Smooth muscle cell (in vitro differentiated cells): Measurements from ENCODE around the gene MYO5C. TPM values are rescaled to one million over a fixed set of nuclear protein-coding genes. Genes with fewer than 3 reads are reported as not detected.

Source experiments
- DNase-seq: peaks from one replicate; lab custom pipeline; 2025; ENCODE audit not compliant: unreplicated experiment; lab: John Stamatoyannopoulos, UW
- H2AFZ ChIP-seq: fragments of 200-600 bp; sonication (generic); 2 replicates; pipeline ENCODE4 v1.6.0; 2016; ENCODE audit warnings: antibody characterized with exemption, low read depth, mild to moderate bottlenecking
- H3F3A ChIP-seq: fragments of 200-600 bp; sonication (generic); 2 replicates; pipeline ENCODE4 v1.6.0; 2017; ENCODE audit warnings: antibody characterized with exemption, low read depth
- H3K27ac ChIP-seq: fragments of 200-600 bp; sonication (generic); 2 replicates; pipeline ENCODE4 v1.5.1; 2016; ENCODE audit warnings: low read depth, mild to moderate bottlenecking
- H3K27me3 ChIP-seq: fragments of 200-600 bp; sonication (generic); 2 replicates; pipeline ENCODE4 v1.6.1; 2016; ENCODE audit warnings: low read depth, mild to moderate bottlenecking
- H3K36me3 ChIP-seq: fragments of 200-600 bp; sonication (generic); 2 replicates; pipeline ENCODE4 v1.5.1; 2016; ENCODE audit warnings: low read depth
- H3K4me1 ChIP-seq: fragments of 200-600 bp; sonication (generic); 2 replicates; pipeline ENCODE4 v1.5.1; 2016; ENCODE audit warnings: low read depth
- H3K4me2 ChIP-seq: fragments of 200-600 bp; sonication (generic); 2 replicates; pipeline ENCODE4 v1.6.0; 2016; ENCODE audit warnings: mild to moderate bottlenecking
- H3K4me3 ChIP-seq: fragments of 200-600 bp; sonication (generic); 2 replicates; pipeline ENCODE4 v1.5.1; 2016; ENCODE audit warnings: mild to moderate bottlenecking
- H3K79me2 ChIP-seq: fragments of 200-600 bp; sonication (generic); 2 replicates; pipeline ENCODE4 v1.6.0; 2016; ENCODE audit warnings: low read depth, mild to moderate bottlenecking
- H3K9ac ChIP-seq: fragments of 200-600 bp; sonication (generic); 2 replicates; pipeline ENCODE4 v1.6.0; 2016; ENCODE audit warnings: low read depth
- H3K9me3 ChIP-seq: fragments of 200-600 bp; sonication (generic); replicated peaks from 2 replicates; pipeline ENCODE4 v1.5.1; 2016; ENCODE audit warnings: low read depth
- H4K20me1 ChIP-seq: fragments of 200-600 bp; sonication (generic); 2 replicates; pipeline ENCODE4 v1.6.0; 2016; ENCODE audit warnings: low read depth
- CTCF ChIP-seq: fragments of 200-600 bp; sonication (generic); IDR thresholded peaks from 2 replicates; pipeline ENCODE4 v1.5.1; 2017; ENCODE audit warnings: borderline replicate concordance, mild to moderate bottlenecking, antibody characterized with exemption; ENCODE audit not compliant: insufficient read depth, poor library complexity, severe bottlenecking
- WGBS: methylation state at CpG from one replicate; pipeline ENCODE4 v1.1.7; 2016; ENCODE audit warnings: low lambda C conversion rate; 5-methylcytosine and 5-hydroxymethylcytosine counted together
- polyA plus RNA-seq: library from polyadenylated mRNA; unstranded; fragments of >200 nt; fragmentation: Nextera tagmentation; extraction: Ambion mirVana; gene quantifications from 2 replicates; pipeline ENCODE4 v1.2.1, GENCODE V29; 2016
- total RNA-seq: library from RNA; depleted of rRNA; stranded (reverse); fragments of >200 nt; gene quantifications from 2 replicates; pipeline ENCODE4 v1.2.3, GENCODE V29; 2014

Gene MYO5C
- total and polyA plus RNA-seq, 2 experiments from 2014 or later, result 0.26 to 1.5 TPM

GRCh38 chr15:52154896-52155865 is 140.4 kb downstream of the MYO5C start:
- no peak for DNase-seq
- H3K36me3 ChIP-seq, result no peaks in the 10 kb centered on the region
- no peaks in the 10 kb centered on the region for H3K4me1 ChIP-seq
- WGBS, result 94% methylated on average over 8 of the region's 8 CpGs
- no peak overlapping the region for H3K4me3 ChIP-seq
- H3K27ac ChIP-seq, result no peak overlapping the region
- H4K20me1 ChIP-seq, result no peaks in the 10 kb centered on the region
- no peaks in the 10 kb centered on the region for H3K9me3 ChIP-seq
- H3K9ac ChIP-seq, result no peak overlapping the region
- no peaks in the 10 kb centered on the region for H3F3A ChIP-seq
- no peaks in the 10 kb centered on the region for H3K27me3 ChIP-seq
- H2AFZ ChIP-seq, result no peak overlapping the region
- no peak for TF ChIP-seq CTCF
- no peaks in the 10 kb centered on the region for H3K79me2 ChIP-seq
- H3K4me2 ChIP-seq, result no peak overlapping the region

GRCh38 chr15:52153900-52154895 is 141.4 kb downstream of the MYO5C start:
- Histone ChIP-seq H3K4me2 (no peak overlapping the region), H3K36me3 (no peaks in the 10 kb centered on the region), H3K4me3 (no peak overlapping the region), H3F3A (no peaks in the 10 kb centered on the region), H3K79me2 (no peaks in the 10 kb centered on the region), H3K9me3 (no peaks in the 10 kb centered on the region), H3K27ac (no peak overlapping the region), H3K4me1 (no peaks in the 10 kb centered on the region), H3K9ac (no peak overlapping the region), H3K27me3 (no peaks in the 10 kb centered on the region), H2AFZ (no peak overlapping the region), H4K20me1 (no peaks in the 10 kb centered on the region)
- DNase-seq, result no peak
- no peak for TF ChIP-seq CTCF
- WGBS, result 93% methylated on average over 12 of the region's 12 CpGs

GRCh38 chr15:52151353-52151752 is 144.3 kb downstream of the MYO5C start:
- H3K36me3 ChIP-seq, result no peaks in the 10 kb centered on the region
- TF ChIP-seq CTCF, result no peak
- H3K4me3 ChIP-seq, result no peak overlapping the region
- no peak overlapping the region for H3K4me2 ChIP-seq
- no peak for DNase-seq
- no peaks in the 10 kb centered on the region for H4K20me1 ChIP-seq
- no peaks in the 10 kb centered on the region for H3F3A ChIP-seq
- H3K9ac ChIP-seq, result no peak overlapping the region
- H3K79me2 ChIP-seq, result no peaks in the 10 kb centered on the region
- H2AFZ ChIP-seq, result no peak overlapping the region
- no peaks in the 10 kb centered on the region for H3K9me3 ChIP-seq
- WGBS, result 68% methylated on average over 4 of the region's 4 CpGs
- H3K4me1 ChIP-seq, result no peaks in the 10 kb centered on the region
- H3K27me3 ChIP-seq, result no peaks in the 10 kb centered on the region
- H3K27ac ChIP-seq, result no peak overlapping the region
